Thymus (tissue), 14 donors: ENCODE measurements around the gene GPS1. TPM values are rescaled to one million over a fixed set of nuclear protein-coding genes. Genes with fewer than 3 reads are reported as not detected.

Source experiments
- DNase-seq, 9 donors: peaks; one replicate each; pipeline ENCODE4 v3.0.0-alpha.2; 2013; ENCODE audit warnings: low spot score in 9 of 9, low read depth in 6 of 9, missing footprints in 1 of 9
- H3K27ac ChIP-seq, 2 donors: one replicate each; pipeline ENCODE4 v1.5.1; 2013; ENCODE audit warnings: control low read depth in 1 of 2, low read depth in 1 of 2, low read length in 1 of 2, mild to moderate bottlenecking in 1 of 2, moderate library complexity in 1 of 2
- H3K27me3 ChIP-seq, 2 donors: one replicate each; pipeline ENCODE4 v1.5.1; 2013; ENCODE audit warnings: low read length in 1 of 2; ENCODE audit not compliant: control insufficient read depth in 2 of 2, insufficient read depth in 1 of 2
- H3K36me3 ChIP-seq, 2 donors: one replicate each; pipeline ENCODE4 v1.5.1; 2013; ENCODE audit warnings: low read length in 1 of 2, mild to moderate bottlenecking in 1 of 2, moderate library complexity in 1 of 2; ENCODE audit not compliant: control insufficient read depth in 2 of 2, insufficient read depth in 2 of 2
- H3K4me1 ChIP-seq, 2 donors: one replicate each; pipeline ENCODE4 v1.5.1; 2013; ENCODE audit warnings: low read length in 2 of 2; ENCODE audit not compliant: control insufficient read depth in 2 of 2, insufficient read depth in 2 of 2
- H3K4me3 ChIP-seq, 2 donors: one replicate each; pipeline ENCODE4 v1.5.1; 2013; ENCODE audit warnings: low read length in 2 of 2, control low read depth in 1 of 2, mild to moderate bottlenecking in 1 of 2
- H3K9me3 ChIP-seq, 2 donors: one replicate each; pipeline ENCODE4 v1.5.1; 2013; ENCODE audit warnings: low read length in 1 of 2, mild to moderate bottlenecking in 1 of 2; ENCODE audit not compliant: control insufficient read depth in 2 of 2, insufficient read depth in 1 of 2
- WGBS: extraction: QIAGEN DNeasy Blood & Tissue Kit; methylation state at CpG from one replicate; pipeline ENCODE4 v1.1.7; 2013; 5-methylcytosine and 5-hydroxymethylcytosine counted together
- long read RNA-seq, 10 donors: transcript quantifications; one replicate each; lab custom pipeline, GENCODE V29; 2026
- polyA plus RNA-seq: library from polyadenylated mRNA; stranded (reverse); fragments of 200-250 nt; gene quantifications from one replicate; pipeline ENCODE4 v1.2.3, GENCODE V29; 2013
- total RNA-seq: library from RNA; stranded (reverse); fragments of 120-200 nt; gene quantifications from one replicate; pipeline ENCODE4 v1.2.4, GENCODE V29; 2013
- donor health status: healthy.

Gene GPS1
- total RNA-seq (75.8 TPM), polyA plus RNA-seq (98.3 TPM)
- long read RNA-seq, donor 1, partial matches to known transcripts: 0 of 1 reads
- long read RNA-seq, donor 1, other reads (novel, unspliced or antisense): 0 of 1 reads
- long read RNA-seq, donor 2, transcript GPS1-201 (13 exons, 1,842 nt): minor isoform, 6 of 136 reads
- long read RNA-seq, donor 2, transcript GPS1-226 (13 exons, 1,839 nt): minor isoform, 5 of 136 reads
- long read RNA-seq, donor 2, transcript GPS1-208 (13 exons, 1,874 nt): major isoform, 28 of 136 reads
- long read RNA-seq, donor 2, partial matches to known transcripts: 68 of 136 reads
- long read RNA-seq, donor 2, other reads (novel, unspliced or antisense): 21 of 136 reads
- long read RNA-seq, donor 3, transcript GPS1-208 (13 exons, 1,874 nt): major isoform, 27 of 219 reads
- long read RNA-seq, donor 3, transcript GPS1-201 (13 exons, 1,842 nt): minor isoform, 7 of 219 reads
- long read RNA-seq, donor 3, transcript GPS1-226 (13 exons, 1,839 nt): minor isoform, 8 of 219 reads
- long read RNA-seq, donor 3, partial matches to known transcripts: 150 of 219 reads
- long read RNA-seq, donor 3, other reads (novel, unspliced or antisense): 25 of 219 reads
- long read RNA-seq, donor 4, partial matches to known transcripts: 0 of 10 reads
- long read RNA-seq, donor 4, other reads (novel, unspliced or antisense): 0 of 10 reads
- long read RNA-seq, donor 5, transcript GPS1-208 (13 exons, 1,874 nt): major isoform, 22 of 54 reads
- long read RNA-seq, donor 5, partial matches to known transcripts: 27 of 54 reads
- long read RNA-seq, donor 5, other reads (novel, unspliced or antisense): 0 of 54 reads
- long read RNA-seq, donor 6, transcript GPS1-208 (13 exons, 1,874 nt): major isoform, 12 of 24 reads
- long read RNA-seq, donor 6, partial matches to known transcripts: 8 of 24 reads
- long read RNA-seq, donor 6, other reads (novel, unspliced or antisense): 0 of 24 reads
- long read RNA-seq, donor 7, partial matches to known transcripts: 0 of 7 reads
- long read RNA-seq, donor 7, other reads (novel, unspliced or antisense): 0 of 7 reads
- long read RNA-seq, donor 8, partial matches to known transcripts: 0 of 9 reads
- long read RNA-seq, donor 8, other reads (novel, unspliced or antisense): 0 of 9 reads
- long read RNA-seq, donor 9, transcript GPS1-208 (13 exons, 1,874 nt): major isoform, 9 of 22 reads
- long read RNA-seq, donor 9, partial matches to known transcripts: 7 of 22 reads
- long read RNA-seq, donor 9, other reads (novel, unspliced or antisense): 0 of 22 reads
- long read RNA-seq, donor 10, transcript GPS1-208 (13 exons, 1,874 nt): major isoform, 6 of 47 reads
- long read RNA-seq, donor 10, partial matches to known transcripts: 11 of 47 reads
- long read RNA-seq, donor 10, other reads (novel, unspliced or antisense): 23 of 47 reads

- Histone ChIP-seq H3K36me3 (peaks cover 48 to 58% of the 10 kb centered on the region in 2 donors), H3K4me3 (peak within 1 kb of the TSS; percentile 74 to 94), H3K27me3 (no peaks in the 10 kb centered on the region), H3K9me3 (no peaks in the 10 kb centered on the region), H3K4me1 (peaks cover 16 to 22% of the 10 kb centered on the region in 2 donors), H3K27ac (peak within 1 kb of the TSS in 1 of 2 donors; percentile 36)
- WGBS: under 1% methylated on average over 94 of the region's 94 CpGs
- peak in 7 of 9 donors; percentile 30 to 86 (median 64) for DNase-seq
These were observed at the start of gene GPS1, which contains the start of gene RFNG for GRCh38 chr17:82051776-82052637. Gene GPS1, plus strand, starts transcription at chr17:82051898. Its CDS starts 34 bp downstream, at chr17:82051932. Gene RFNG, minus strand, starts transcription at chr17:82051811. Its CDS starts 45 bp downstream, at chr17:82051766.

GRCh38 chr17:82003411-82004381 lies 48.0 kb upstream of the GPS1 start:
- Histone ChIP-seq H3K4me3 (no peak overlapping the region), H3K9me3 (no peaks in the 10 kb centered on the region), H3K4me1 (peaks cover 0 to 16% of the 10 kb centered on the region in 2 donors), H3K27ac (peak overlapping the region in 1 of 2 donors; percentile 64), H3K36me3 (peaks cover 0 to 4% of the 10 kb centered on the region in 2 donors), H3K27me3 (no peaks in the 10 kb centered on the region)
- WGBS: 95% methylated on average over 53 of the region's 53 CpGs
- no peak for DNase-seq

- Histone ChIP-seq H3K4me3 (no peak overlapping the region), H3K27ac (no peak overlapping the region), H3K4me1 (peaks cover 0 to 16% of the 10 kb centered on the region in 2 donors), H3K36me3 (peaks cover 0 to 4% of the 10 kb centered on the region in 2 donors), H3K27me3 (no peaks in the 10 kb centered on the region), H3K9me3 (no peaks in the 10 kb centered on the region)
- 91% methylated on average over 41 of the region's 41 CpGs for WGBS
- no peak for DNase-seq
These were observed 46.9 kb upstream of the GPS1 start for GRCh38 chr17:82004517-82005455.

- Histone ChIP-seq H3K4me3 (no peak overlapping the region), H3K27ac (no peak overlapping the region), H3K4me1 (peaks cover 0 to 16% of the 10 kb centered on the region in 2 donors), H3K27me3 (no peaks in the 10 kb centered on the region), H3K9me3 (no peaks in the 10 kb centered on the region), H3K36me3 (peaks cover 0 to 4% of the 10 kb centered on the region in 2 donors)
- 95% methylated on average over 30 of the region's 30 CpGs for WGBS
- DNase-seq: no peak
These were observed 45.9 kb upstream of the GPS1 start for GRCh38 chr17:82005701-82006348.

GRCh38 chr17:82006468-82007227 lies 45.0 kb upstream of the GPS1 start:
- Histone ChIP-seq H3K27me3 (no peaks in the 10 kb centered on the region), H3K4me3 (no peak overlapping the region), H3K27ac (no peak overlapping the region), H3K9me3 (no peaks in the 10 kb centered on the region), H3K4me1 (peaks cover 0 to 17% of the 10 kb centered on the region in 2 donors), H3K36me3 (peaks cover 0 to 5% of the 10 kb centered on the region in 2 donors)
- no peak for DNase-seq
- WGBS: 95% methylated on average over 24 of the region's 24 CpGs

- peaks cover 0 to 7% of the 10 kb centered on the region in 2 donors for H3K36me3 ChIP-seq
- no peaks in the 10 kb centered on the region for H3K27me3 ChIP-seq
- no peak overlapping the region for H3K27ac ChIP-seq
- no peaks in the 10 kb centered on the region for H3K9me3 ChIP-seq
- no peak for DNase-seq
- no peak overlapping the region for H3K4me3 ChIP-seq
- peaks cover 0 to 20% of the 10 kb centered on the region in 2 donors for H3K4me1 ChIP-seq
- WGBS: 97% methylated on average over 6 of the region's 6 CpGs
These were observed 44.5 kb upstream of the GPS1 start for GRCh38 chr17:82007228-82007494.
